PC-9 (cell line): ENCODE results near the gene HAT1. TPM values are rescaled to one million over a fixed set of nuclear protein-coding genes. Genes with fewer than 3 reads are reported as not detected.

ENCODE experiments used
- BruUV-seq: library from RNA; stranded (reverse); fragments of 400-500 nt; replicated peaks from 2 replicates; lab custom pipeline; 2021; lab: Mats Ljungman, UMichigan
- CTCF ChIA-PET: fragments of 300-600 bp; sonication (Branson Sonifier 250); formaldehyde crosslinking; loops from one replicate; lab custom pipeline; 2022; ENCODE audit warnings: antibody characterized with exemption; lab: Charles Lee
- POLR2A ChIA-PET: fragments of 300-600 bp; sonication (Branson Sonifier 250); formaldehyde crosslinking; loops from one replicate; lab custom pipeline; 2022; ENCODE audit warnings: antibody characterized with exemption; ENCODE audit not compliant: unreplicated experiment; lab: Charles Lee
- DNase-seq, 2 experiments: peaks; one replicate each; pipeline versions ENCODE4 v3.0.0 to v3.0.0-alpha.2; 2015 to 2022; ENCODE audit warnings: mixed read lengths in 1 of 2
- H2AFZ ChIP-seq: fragments of 200-600 bp; sonication (generic); 2 replicates; pipeline ENCODE4 v1.8.1; 2017; ENCODE audit warnings: antibody characterized with exemption
- H3F3A ChIP-seq: fragments of 200-600 bp; sonication (generic); 2 replicates; pipeline ENCODE4 v1.8.1; 2017; ENCODE audit warnings: antibody characterized with exemption, mild to moderate bottlenecking, low read depth; ENCODE audit not compliant: insufficient read depth
- H3K27ac ChIP-seq: fragments of 200-600 bp; sonication (generic); 2 replicates; pipeline ENCODE4 v1.6.1; 2016; ENCODE audit warnings: mixed run types
- H3K27me3 ChIP-seq: fragments of 200-600 bp; sonication (generic); 2 replicates; pipeline ENCODE4 v1.6.1; 2016; ENCODE audit warnings: low read depth, mixed run types; ENCODE audit not compliant: insufficient read depth
- H3K36me3 ChIP-seq: fragments of 200-600 bp; sonication (generic); 2 replicates; pipeline ENCODE4 v1.6.1; 2016; ENCODE audit warnings: low read depth, mixed run types
- H3K4me1 ChIP-seq: fragments of 200-600 bp; sonication (generic); replicated peaks from 2 replicates; pipeline ENCODE4 v1.6.1; 2016; ENCODE audit warnings: mixed run types; ENCODE audit not compliant: insufficient read depth
- H3K4me2 ChIP-seq: fragments of 200-600 bp; sonication (generic); 2 replicates; pipeline ENCODE4 v1.6.1; 2017; ENCODE audit warnings: mixed run types
- H3K4me3 ChIP-seq: fragments of 200-600 bp; sonication (generic); 2 replicates; pipeline ENCODE4 v1.6.1; 2016; ENCODE audit warnings: mixed run types
- H3K79me2 ChIP-seq: fragments of 200-600 bp; sonication (generic); 2 replicates; pipeline ENCODE4 v1.6.1; 2017; ENCODE audit warnings: low read depth, mixed run types
- H3K9me2 ChIP-seq: fragments of 200-600 bp; sonication (generic); 2 replicates; pipeline ENCODE4 v1.8.1; 2017; ENCODE audit warnings: mild to moderate bottlenecking; ENCODE audit not compliant: insufficient read depth
- H3K9me3 ChIP-seq: fragments of 200-600 bp; sonication (generic); 2 replicates; pipeline ENCODE4 v1.8.1; 2016; ENCODE audit warnings: low read depth; ENCODE audit not compliant: insufficient read depth
- H4K20me1 ChIP-seq: fragments of 200-600 bp; sonication (generic); 2 replicates; pipeline ENCODE4 v1.8.1; 2017; ENCODE audit not compliant: insufficient read depth
- CTCF ChIP-seq: fragments of 200-600 bp; sonication (generic); conservative IDR thresholded peaks from 2 replicates; pipeline ENCODE4 v1.6.1; 2017; ENCODE audit warnings: mixed run types, antibody characterized with exemption, mild to moderate bottlenecking, moderate library complexity
- EZH2 ChIP-seq: fragments of 200-600 bp; sonication (generic); IDR thresholded peaks from 2 replicates; pipeline ENCODE4 v1.8.0; 2017; ENCODE audit warnings: antibody characterized with exemption, low read depth
- intact Hi-C: fragments of 100-400 bp; cut with micrococcal nuclease; formaldehyde crosslinking; loops from one replicate; pipeline ENCODE4 v1.10.0; 2022; ENCODE audit not compliant: unreplicated experiment
- total RNA-seq: library from RNA; stranded (reverse); gene quantifications from 2 replicates; pipeline ENCODE4 v1.2.3, GENCODE V29; 2021

The HAT1 gene
- total RNA-seq, 1 experiment from 2014 or later = 132 TPM

GRCh38 chr2:171880774-171881173 is 41.5 kb upstream of the HAT1 start:
- no peak overlapping the region for H2AFZ ChIP-seq
- H3K4me2 ChIP-seq = no peak overlapping the region
- 0 out of 2 replicates have a peak, but pooled peaks cover 4% of the 10 kb centered on the region for H4K20me1 ChIP-seq
- no peaks in the 10 kb centered on the region for H3K27me3 ChIP-seq
- H3K79me2 ChIP-seq = no peaks in the 10 kb centered on the region
- TF ChIP-seq CTCF (no peak), EZH2 (no peak)
- no peak for DNase-seq
- peaks cover 5% of the 10 kb centered on the region; the same call in 1 of the 2 replicates for H3F3A ChIP-seq
- no peaks in the 10 kb centered on the region for H3K36me3 ChIP-seq
- CTCF ChIA-PET = no interaction called here
- H3K9me3 ChIP-seq = no peaks in the 10 kb centered on the region
- intact Hi-C loops = no loop called here
- POLR2A ChIA-PET = interaction anchor here (0.6 kb wide), 1 partner anchor 15 kb away, joined by 3 read pairs; no protein-coding TSS in a partner anchor
- no peaks in the 10 kb centered on the region for H3K4me1 ChIP-seq
- no TSS peak for BruUV-seq
- H3K9me2 ChIP-seq = no peaks in the 10 kb centered on the region
- H3K4me3 ChIP-seq = no peak overlapping the region
- H3K27ac ChIP-seq = no peak overlapping the region

GRCh38 chr2:171882089-171882769 is 40.0 kb upstream of the HAT1 start:
- ChIA-PET POLR2A (interaction anchor here (0.6 kb wide), 1 partner anchor 41 kb away, joined by 5 read pairs; no protein-coding TSS in a partner anchor), CTCF (interaction anchor here (0.6 kb wide), 1 partner anchor 32 kb away, joined by 3 read pairs; no protein-coding TSS in a partner anchor)
- Histone ChIP-seq H3K4me3 (no peak overlapping the region), H4K20me1 (0 out of 2 replicates have a peak, but pooled peaks cover 4% of the 10 kb centered on the region), H3K79me2 (no peaks in the 10 kb centered on the region), H3K9me2 (no peaks in the 10 kb centered on the region), H2AFZ (no peak overlapping the region), H3K36me3 (0 out of 2 replicates have a peak, but pooled peaks cover 2% of the 10 kb centered on the region), H3K27me3 (no peaks in the 10 kb centered on the region), H3K9me3 (no peaks in the 10 kb centered on the region), H3F3A (peaks cover 5% of the 10 kb centered on the region; the same call in 1 of the 2 replicates), H3K4me2 (no peak overlapping the region), H3K4me1 (no peaks in the 10 kb centered on the region), H3K27ac (no peak overlapping the region)
- no peak for TF ChIP-seq EZH2
- TF ChIP-seq CTCF = no peak
- intact Hi-C loops = no loop called here
- no peak for DNase-seq
- no TSS peak for BruUV-seq

GRCh38 chr2:171883275-171883893 is 38.9 kb upstream of the HAT1 start:
- no peak overlapping the region for H3K4me2 ChIP-seq
- no peaks in the 10 kb centered on the region for H3K79me2 ChIP-seq
- no peaks in the 10 kb centered on the region for H3K27me3 ChIP-seq
- peaks cover 5% of the 10 kb centered on the region; the same call in 1 of the 2 replicates for H3F3A ChIP-seq
- H3K9me2 ChIP-seq = no peaks in the 10 kb centered on the region
- no peak for TF ChIP-seq CTCF
- no peak for TF ChIP-seq EZH2
- no TSS peak for BruUV-seq
- no peaks in the 10 kb centered on the region for H3K4me1 ChIP-seq
- H3K4me3 ChIP-seq = no peak overlapping the region
- H3K27ac ChIP-seq = no peak overlapping the region
- H2AFZ ChIP-seq = no peak overlapping the region
- CTCF ChIA-PET = interaction anchor here (0.5 kb wide), 1 partner anchor 244 kb away, joined by 4 read pairs; no protein-coding TSS in a partner anchor
- no peak for DNase-seq
- intact Hi-C loops = no loop called here
- no peaks in the 10 kb centered on the region for H3K9me3 ChIP-seq
- H4K20me1 ChIP-seq = no peaks in the 10 kb centered on the region
- POLR2A ChIA-PET = interaction anchor here (0.6 kb wide), 1 partner anchor 62 kb away, joined by 3 read pairs; no protein-coding TSS in a partner anchor
- 0 out of 2 replicates have a peak, but pooled peaks cover 8% of the 10 kb centered on the region for H3K36me3 ChIP-seq
